Esophagus (tissue), 2 donors: ENCODE measurements around the gene HSCB. TPM values are rescaled to one million over a fixed set of nuclear protein-coding genes. Genes with fewer than 3 reads are reported as not detected.
"Not testable (repeated sequence)": the region's sequence is repeated elsewhere in the genome, so short reads cannot be mapped to it uniquely, and the experiment has no call there.

Experiments used
- H3K27ac ChIP-seq, 2 donors: one replicate each; pipeline ENCODE4 v1.5.1; 2013; ENCODE audit warnings: low read depth in 2 of 2, mild to moderate bottlenecking in 2 of 2, inconsistent platforms in 1 of 2, low read length in 1 of 2, moderate library complexity in 1 of 2
- H3K27me3 ChIP-seq, 2 donors: one replicate each; pipeline ENCODE4 v1.6.1; 2013; ENCODE audit warnings: low read length in 2 of 2, control low read depth in 1 of 2, mild to moderate bottlenecking in 1 of 2; ENCODE audit not compliant: insufficient read depth in 2 of 2, control insufficient read depth in 1 of 2
- H3K36me3 ChIP-seq, 2 donors: one replicate each; pipeline ENCODE4 v1.6.1; 2013; ENCODE audit warnings: low read length in 1 of 2; ENCODE audit not compliant: control insufficient read depth in 2 of 2, insufficient read depth in 2 of 2
- H3K4me1 ChIP-seq, 2 donors: one replicate each; pipeline ENCODE4 v1.6.1; 2013; ENCODE audit warnings: low read length in 1 of 2; ENCODE audit not compliant: control insufficient read depth in 2 of 2, insufficient read depth in 2 of 2
- H3K4me3 ChIP-seq, 2 donors: one replicate each; pipeline ENCODE4 v1.5.1; 2013; ENCODE audit warnings: low read length in 2 of 2, mild to moderate bottlenecking in 2 of 2, low read depth in 1 of 2, moderate library complexity in 1 of 2
- H3K9me3 ChIP-seq, 2 donors: one replicate each; pipeline ENCODE4 v1.6.1; 2013; ENCODE audit warnings: mild to moderate bottlenecking in 2 of 2, low read depth in 1 of 2, low read length in 1 of 2, moderate library complexity in 1 of 2; ENCODE audit not compliant: control insufficient read depth in 2 of 2, insufficient read depth in 1 of 2
- WGBS, 2 donors: extraction: QIAGEN DNeasy Blood & Tissue Kit; methylation state at CpG; one replicate each; pipeline ENCODE4 v1.1.7; 2013; 5-methylcytosine and 5-hydroxymethylcytosine counted together
- polyA plus RNA-seq, 2 donors: library from polyadenylated mRNA; stranded (reverse); fragments of 200-250 nt; gene quantifications; one replicate each; pipeline ENCODE4 v1.2.3, GENCODE V29; 2013
- donor health status: healthy with polysubstance abuse.
- donor health status: Bipolar disorder and iron deficiency.

Gene HSCB
- polyA plus RNA-seq, 2 donors: 10.4 to 11.4 TPM

DNA sequence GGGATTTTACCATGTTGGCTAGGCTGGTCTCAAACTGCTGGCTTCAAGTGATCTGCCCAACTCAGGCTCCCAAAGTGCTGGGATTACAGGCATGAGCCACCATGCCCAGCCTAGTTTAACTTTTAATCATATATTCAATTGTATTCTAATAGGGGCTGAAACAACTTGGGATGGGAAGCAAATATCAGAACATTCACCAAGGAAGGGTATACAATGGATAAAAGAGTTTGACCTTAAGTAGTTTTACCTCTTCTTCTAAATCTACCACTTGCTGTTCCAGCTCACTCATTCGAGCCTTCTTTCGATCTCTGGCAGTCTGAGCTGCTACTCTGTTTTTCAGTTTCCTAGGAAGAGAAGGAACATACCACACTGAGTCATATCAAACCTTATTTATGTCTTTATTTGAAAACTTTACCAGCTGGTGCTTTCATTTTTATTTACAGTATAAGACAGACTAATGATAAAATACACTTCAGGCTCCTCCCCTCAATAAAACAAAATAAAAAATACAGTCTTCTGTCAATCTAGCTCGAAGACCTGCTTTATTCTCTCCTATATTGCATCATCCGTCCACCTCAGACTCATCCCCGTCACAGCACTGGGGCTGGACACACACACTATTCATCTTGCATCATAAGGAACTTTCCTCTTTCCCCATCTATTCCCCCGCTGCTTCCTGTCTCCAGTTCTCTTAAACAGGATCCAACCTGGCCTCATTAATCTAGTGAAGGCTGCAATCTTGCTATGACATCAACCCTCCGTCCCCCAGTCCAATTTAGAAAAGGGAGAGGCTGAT lies 57.2 kb downstream of the HSCB start:
- Histone ChIP-seq H3K27me3 (no peaks in the 10 kb centered on the region), H3K9me3 (no peaks in the 10 kb centered on the region), H3K4me3 (peak overlapping the region; percentile 65 to 95), H3K27ac (peak overlapping the region; percentile 95 to 99), H3K36me3 (peaks cover 15 to 18% of the 10 kb centered on the region in 2 donors), H3K4me1 (peaks cover 0 to 3% of the 10 kb centered on the region in 2 donors)
- WGBS, 2 donors: 2 to 3% methylated on average over 7 of the region's 7 CpGs

DNA sequence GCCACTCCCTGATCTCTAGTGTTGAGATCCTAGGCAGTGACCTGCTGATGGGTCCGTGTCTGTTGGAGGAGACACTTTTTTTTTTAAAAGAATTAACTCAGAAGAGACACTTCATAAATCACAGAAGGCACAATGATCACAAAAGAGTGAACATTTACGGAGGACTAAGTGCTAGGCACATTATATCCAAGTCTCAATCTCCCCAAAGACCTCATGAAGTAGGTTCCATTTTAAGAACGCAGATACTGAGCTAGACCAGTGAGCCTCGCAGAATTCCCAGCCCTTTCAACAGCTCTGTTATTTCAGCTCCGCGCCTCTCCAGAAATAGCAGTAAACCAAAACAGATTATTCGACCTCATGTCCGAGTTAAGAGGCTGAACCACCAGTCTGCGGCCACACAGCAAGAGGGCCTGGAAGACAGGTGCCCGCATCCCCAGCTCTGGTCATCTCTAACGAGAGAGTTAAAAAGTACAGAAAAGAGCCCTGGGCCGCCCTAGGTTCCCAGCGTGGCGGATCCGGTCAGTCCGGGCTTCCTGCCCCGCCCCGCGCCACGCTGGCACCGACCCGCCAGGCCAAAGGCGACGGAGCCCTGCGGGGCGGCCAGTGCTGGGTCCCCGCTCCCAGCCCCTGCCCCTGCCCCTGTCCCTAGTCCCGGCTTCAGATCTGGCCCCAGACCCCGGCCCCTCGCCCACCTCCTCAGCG lies 57.9 kb downstream of the HSCB start:
- Histone ChIP-seq H3K36me3 (peaks cover 13 to 18% of the 10 kb centered on the region in 2 donors), H3K27me3 (no peaks in the 10 kb centered on the region), H3K27ac (peak overlapping the region; percentile 95 to 99), H3K4me3 (peak overlapping the region; percentile 65 to 95), H3K4me1 (peaks cover 0 to 3% of the 10 kb centered on the region in 2 donors), H3K9me3 (no peaks in the 10 kb centered on the region)
- WGBS, 2 donors: 1% methylated on average over 30 to 31 of the region's 31 CpGs

DNA sequence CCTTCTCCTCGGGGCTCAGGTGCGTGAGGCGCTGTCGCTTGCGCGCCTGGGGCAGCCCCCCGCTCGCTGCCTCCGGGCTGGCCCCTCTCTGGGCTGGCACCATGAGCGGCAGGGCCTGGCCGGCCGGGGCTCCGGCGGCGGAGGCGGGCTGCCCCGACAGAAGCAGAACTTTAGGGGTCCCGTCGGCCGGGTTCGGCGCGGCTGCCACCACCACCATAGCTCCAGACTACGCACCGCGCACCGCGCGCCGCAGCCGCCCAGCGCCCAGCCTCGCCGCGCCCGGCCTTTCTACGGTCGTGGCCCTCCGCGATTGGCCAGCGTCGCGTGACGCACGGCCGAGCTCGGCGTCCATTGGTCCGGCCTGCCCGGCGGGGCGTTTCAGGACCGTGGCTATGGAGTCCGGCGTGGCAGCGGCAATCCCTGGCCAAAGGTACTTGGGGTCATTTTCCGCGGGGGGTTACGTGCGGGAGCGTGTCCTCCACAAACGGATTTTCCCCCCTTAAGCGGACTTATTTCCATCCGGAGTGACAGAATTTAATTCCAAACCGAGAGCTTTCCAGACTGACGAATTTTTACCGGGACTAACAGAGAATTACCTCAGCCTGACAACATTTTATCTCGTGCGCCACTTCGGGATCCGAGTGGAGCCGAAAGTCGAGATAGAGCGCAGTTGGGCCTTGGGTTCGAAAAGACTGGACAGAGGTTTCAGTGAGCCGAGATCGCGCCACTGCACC lies 58.6 kb downstream of the HSCB start, which contains the start of gene XBP1:
TSS of gene XBP1 (minus strand) at position 262 of the 734 bp plus-strand sequence.
- H3K27ac ChIP-seq: peak within 1 kb of the TSS; percentile 95 to 99
- no peaks in the 10 kb centered on the region for H3K9me3 ChIP-seq
- no peaks in the 10 kb centered on the region for H3K27me3 ChIP-seq
- H3K36me3 ChIP-seq: peaks cover 7 to 12% of the 10 kb centered on the region in 2 donors
- peak within 1 kb of the TSS; percentile 65 to 95 for H3K4me3 ChIP-seq
- H3K4me1 ChIP-seq: peaks cover 0 to 3% of the 10 kb centered on the region in 2 donors
- WGBS, 2 donors: 0% methylated on average over 77 to 78 of the region's 78 CpGs

GRCh38 chr22:28801845-28802594 lies 60.2 kb downstream of the HSCB start:
- WGBS, 2 donors: 42 to 56% methylated on average over 14 of the region's 14 CpGs
- Histone ChIP-seq H3K4me1 (peaks cover 0 to 3% of the 10 kb centered on the region in 2 donors), H3K36me3 (peaks cover 0 to 6% of the 10 kb centered on the region in 2 donors), H3K27ac (peak overlapping the region; percentile 13 to 63), H3K4me3 (no peak overlapping the region), H3K27me3 (no peaks in the 10 kb centered on the region), H3K9me3 (no peaks in the 10 kb centered on the region)

- Histone ChIP-seq H3K9me3 (no peaks in the 10 kb centered on the region), H3K4me1 (peaks cover 0 to 3% of the 10 kb centered on the region in 2 donors), H3K36me3 (peaks cover 0 to 3% of the 10 kb centered on the region in 2 donors), H3K27me3 (no peaks in the 10 kb centered on the region), H3K27ac (no peak overlapping the region), H3K4me3 (no peak overlapping the region)
- WGBS, 2 donors: 62 to 72% methylated on average over 7 of the region's 7 CpGs
These were observed 60.8 kb downstream of the HSCB start for GRCh38 chr22:28802595-28803123.

DNA sequence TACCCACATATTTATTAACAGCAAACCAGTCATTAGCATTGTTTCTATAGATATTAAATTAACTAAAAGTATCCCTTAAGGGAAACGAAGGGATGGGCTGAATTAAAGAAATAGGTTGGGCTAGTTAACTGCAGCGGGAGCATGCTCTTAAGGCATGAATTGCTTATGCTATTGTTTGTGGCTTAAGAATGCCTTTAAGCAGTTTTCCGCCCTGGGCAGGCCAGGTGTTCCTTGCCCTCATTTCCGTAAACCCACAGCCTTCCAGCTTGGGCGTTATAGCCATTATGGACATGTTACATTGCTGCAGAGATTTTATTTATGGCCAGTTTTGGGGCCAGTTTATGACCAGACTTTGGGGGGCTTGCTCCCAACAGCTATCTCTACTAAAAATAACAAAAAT lies 63.6 kb downstream of the HSCB start:
- H3K9me3 ChIP-seq, H3K27ac ChIP-seq, H3K36me3 ChIP-seq, H3K4me3 ChIP-seq, H3K4me1 ChIP-seq, H3K27me3 ChIP-seq: not testable (repeated sequence)
- WGBS, 2 donors: 70 to 82% methylated on average over 5 of the region's 5 CpGs

Other genes with a start within 250 kb of the HSCB start
- gene TTC28, start 62.2 kb upstream of the HSCB start, polyA plus RNA-seq: 1 to 10 TPM; 1.4 to 2.6 TPM
- gene CHEK2, start 219 bp upstream of the HSCB start, polyA plus RNA-seq: 10 to 100 TPM; 11.2 to 14.8 TPM
- gene CCDC117, start 30.7 kb downstream of the HSCB start, polyA plus RNA-seq: 1 to 10 TPM; 4.8 to 7.5 TPM
- 10 to 100 TPM; 30.5 to 84.1 TPM for gene XBP1, start 58.5 kb downstream of the HSCB start, polyA plus RNA-seq
- 1 to 10 TPM; 1.6 to 2.8 TPM for gene ZNRF3, start 141.5 kb downstream of the HSCB start, polyA plus RNA-seq